ENCODE measurements around the gene COL4A5. TPM values are rescaled to one million over a fixed set of nuclear protein-coding genes. Genes with fewer than 3 reads are reported as not detected.
"Not testable (repeated sequence)": the region's sequence is repeated elsewhere in the genome, so short reads cannot be mapped to it uniquely, and the experiment has no call there.

Gene COL4A5
- total RNA-seq, 1 experiment from 2014 or later, result 7.2 TPM

DNA sequence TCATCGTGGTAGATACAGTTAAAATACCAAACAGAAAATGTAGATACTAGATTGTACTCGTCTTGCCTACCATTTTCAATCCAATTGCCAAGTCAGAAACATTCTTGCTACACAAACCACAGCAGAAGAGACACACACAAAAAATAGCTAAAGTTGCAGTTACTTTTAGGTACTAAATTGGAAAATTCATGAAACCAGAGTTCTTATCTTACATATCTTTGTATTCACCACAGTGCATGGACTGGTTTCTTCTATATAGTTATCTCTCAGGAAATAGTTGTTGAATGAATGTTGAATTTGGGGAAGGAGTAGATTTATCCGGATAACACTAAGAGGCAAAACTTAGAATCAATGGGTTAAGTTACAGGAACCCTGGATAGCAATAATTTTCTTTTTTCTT, 14.2 kb downstream of the COL4A5 start:
- DNase-seq (ENCODE audit: low read depth), result no peak

DNA sequence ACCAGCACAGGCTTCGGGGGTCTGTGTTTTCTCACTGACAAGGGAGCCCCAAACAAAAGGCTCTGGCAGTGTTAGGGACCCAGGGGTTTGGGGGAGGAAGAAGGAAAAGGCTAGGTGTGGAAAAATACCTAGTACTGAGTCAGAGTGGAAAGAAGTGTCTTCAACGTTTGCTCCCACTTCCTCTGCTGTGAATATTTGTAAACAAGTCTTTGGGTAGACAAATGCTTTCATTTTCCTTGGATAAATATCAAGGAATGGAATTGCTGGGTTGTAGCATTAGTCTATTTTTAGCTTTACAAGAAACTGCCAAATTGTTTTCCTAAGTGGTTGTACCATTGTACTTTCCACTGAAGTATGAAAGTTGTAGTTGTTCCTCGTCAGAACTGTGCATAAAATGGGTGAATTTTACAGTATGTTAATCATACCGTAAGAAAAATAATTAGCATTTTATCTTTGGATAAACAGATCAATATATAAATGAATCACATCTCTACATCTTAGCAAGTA, 17.4 kb downstream of the COL4A5 start:
- peak; percentile 19 for DNase-seq (ENCODE audit: low read depth)

DNA sequence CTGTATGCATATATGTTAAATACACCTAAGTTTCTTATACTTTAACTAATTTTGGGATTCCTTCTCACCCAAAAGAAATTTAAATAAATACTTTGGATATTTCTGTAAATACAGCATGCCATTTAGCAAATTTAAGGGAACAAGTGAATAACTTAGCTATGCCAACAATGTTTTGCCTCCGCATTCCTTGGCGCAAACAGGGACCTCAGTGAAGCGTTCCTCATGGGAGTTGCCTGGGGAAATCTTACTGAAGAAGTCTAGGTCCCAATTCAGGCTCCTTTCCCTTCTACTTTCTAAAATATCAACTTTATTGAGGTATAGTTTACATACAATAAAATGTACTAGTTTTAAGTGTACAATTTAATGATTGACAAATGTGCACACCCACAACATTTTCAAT, 25.0 kb downstream of the COL4A5 start:
- peak; percentile 12 for DNase-seq (ENCODE audit: low read depth)

DNA sequence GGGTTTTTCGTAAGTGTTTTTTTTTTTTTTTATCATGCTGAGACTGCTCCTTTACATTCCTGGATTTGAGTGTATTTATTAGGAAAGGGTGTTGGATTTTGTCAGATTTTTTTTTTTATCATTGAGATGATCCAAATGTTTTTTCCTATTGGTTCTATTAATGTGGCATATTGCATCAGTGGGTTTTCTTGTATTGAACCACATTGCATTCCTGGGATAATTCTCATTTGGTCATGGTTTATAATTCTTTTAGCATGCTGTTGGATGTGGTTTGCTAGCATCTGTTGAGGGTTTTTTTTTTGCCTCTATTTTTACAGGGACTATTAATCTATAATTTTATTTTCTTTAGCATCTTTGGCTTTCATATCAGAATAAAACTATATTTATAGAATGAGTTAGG, 28.8 kb downstream of the COL4A5 start:
- DNase-seq (ENCODE audit: low read depth), result peak; percentile 5

DNA sequence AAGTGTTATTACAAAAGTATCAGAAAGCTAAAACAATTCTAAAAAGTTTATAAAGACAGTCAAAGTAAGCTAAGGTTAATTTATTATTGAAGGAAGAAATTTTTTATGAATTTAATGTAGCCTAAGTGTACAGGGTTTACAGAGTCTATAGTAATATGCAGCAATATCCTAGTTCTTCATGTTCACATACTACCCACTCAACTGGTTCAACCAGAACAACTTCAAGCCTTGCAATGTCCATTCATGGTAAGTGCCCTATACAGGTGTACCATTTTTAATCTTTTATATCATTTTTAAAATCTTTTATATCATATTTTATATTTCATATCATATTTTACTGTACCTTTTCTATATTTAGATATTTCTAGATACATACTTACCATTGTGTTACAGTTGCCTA, 34.3 kb downstream of the COL4A5 start:
- DNase-seq (ENCODE audit: low read depth), result no peak

DNA sequence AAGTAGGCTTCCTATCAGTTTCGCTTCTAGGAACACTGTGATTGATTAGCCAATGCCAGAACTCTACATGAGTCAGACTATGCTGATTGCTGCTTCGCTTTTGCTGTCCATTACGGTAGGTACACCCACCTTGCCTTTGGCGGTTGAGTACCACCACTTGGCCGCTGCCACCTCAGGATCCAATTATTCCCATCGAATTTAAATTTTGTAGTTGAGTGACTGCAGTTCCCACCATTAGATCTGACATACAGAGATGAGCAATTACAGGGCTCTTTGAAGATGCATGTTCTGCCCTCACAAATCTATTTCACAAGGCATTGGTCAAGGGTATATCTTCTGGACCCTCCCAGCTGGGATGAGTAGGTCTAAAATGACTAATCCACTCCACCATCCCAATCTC, 41.9 kb downstream of the COL4A5 start:
- DNase-seq (ENCODE audit: low read depth), result not testable (repeated sequence)

DNA sequence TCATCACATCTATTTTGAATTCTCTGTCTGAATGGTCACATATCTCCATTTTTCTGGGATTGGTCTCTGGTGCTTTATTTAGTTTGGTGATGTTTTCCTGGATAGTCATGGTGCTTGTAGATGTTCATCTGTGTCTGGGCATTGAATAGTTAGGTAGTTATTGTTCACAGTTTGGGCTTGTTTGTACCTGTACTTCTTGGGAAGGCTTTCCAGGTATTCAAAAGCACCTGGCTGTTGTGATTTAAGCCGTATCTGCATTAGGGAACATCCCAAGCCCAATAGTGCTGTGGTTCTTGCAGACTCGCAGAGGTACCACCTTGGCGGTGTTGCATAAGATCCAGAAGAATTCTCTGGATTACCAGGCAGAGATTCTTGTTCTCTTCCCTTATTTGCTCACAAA, 44.6 kb downstream of the COL4A5 start:
- no peak for DNase-seq (ENCODE audit: low read depth)

DNA sequence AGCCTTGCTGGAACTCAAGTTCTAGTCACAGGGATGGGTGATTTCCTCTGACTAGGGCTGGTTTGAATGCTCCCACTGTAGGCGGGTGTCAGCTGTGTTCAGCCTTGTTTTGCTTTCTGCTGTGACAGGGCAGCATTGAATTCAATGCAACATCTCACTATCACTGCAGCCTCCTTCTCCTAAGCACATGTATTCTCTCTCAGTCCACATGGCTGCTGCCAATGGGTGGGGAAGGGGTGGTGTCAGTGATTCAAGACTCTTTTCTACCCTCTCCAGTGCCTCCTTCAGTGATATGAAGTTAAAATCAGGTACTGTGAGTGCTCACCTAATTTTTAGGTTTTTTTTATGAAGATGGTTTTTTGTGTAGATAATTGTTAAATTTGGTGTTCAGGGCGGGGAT, 46.3 kb downstream of the COL4A5 start:
- DNase-seq (ENCODE audit: low read depth), result no peak

DNA sequence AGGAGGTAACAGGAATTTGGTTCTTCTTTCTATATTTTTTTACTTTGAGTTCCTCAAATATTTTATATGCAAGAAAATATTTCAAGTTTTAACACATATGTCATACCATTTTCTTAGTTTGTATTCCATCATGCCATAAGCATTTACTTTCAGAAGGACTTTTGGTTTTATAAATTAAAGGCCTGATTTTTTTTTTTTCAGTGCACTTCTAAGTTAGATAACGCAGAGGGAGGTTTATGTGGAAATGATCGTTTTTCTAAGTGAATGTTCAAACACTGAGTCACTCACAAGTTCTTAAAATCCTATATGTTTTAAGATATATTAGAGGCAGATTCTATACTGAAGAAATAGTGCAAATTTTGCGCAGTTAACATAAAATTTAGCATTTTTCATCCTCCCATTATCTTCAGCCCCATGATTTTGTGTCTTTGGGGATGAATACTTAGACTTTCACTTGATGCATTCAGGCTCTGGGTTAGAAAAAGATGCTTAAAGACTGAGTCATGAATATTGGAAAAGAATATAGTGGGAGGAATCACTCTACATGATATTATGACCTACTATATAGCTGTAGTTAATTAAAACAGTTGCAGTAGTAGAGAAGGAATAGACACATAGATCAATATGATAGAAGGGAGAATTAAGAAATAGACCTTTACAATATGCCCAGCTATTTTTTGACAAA, 54.9 kb downstream of the COL4A5 start:
- no peak for DNase-seq (ENCODE audit: low read depth)

DNA sequence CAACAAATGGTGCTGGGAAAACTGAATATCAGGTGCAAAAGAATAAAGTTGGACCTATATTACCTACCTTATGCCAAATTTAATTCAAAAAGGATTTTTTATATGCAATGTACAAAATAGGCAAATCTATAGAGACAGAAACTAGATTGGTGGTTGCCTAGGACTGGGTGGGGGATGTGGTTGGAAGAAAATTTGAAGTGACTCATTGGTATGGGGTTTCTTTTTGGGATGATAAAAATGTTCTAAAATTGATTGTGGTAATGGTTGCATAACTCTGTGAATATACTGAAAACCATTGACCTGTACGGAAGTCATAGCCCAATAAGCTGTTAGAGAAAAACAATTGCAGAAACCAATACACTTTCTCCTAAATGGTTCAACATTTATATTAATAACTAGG, 72.1 kb downstream of the COL4A5 start:
- peak; percentile 8 for DNase-seq (ENCODE audit: low read depth)

DNA sequence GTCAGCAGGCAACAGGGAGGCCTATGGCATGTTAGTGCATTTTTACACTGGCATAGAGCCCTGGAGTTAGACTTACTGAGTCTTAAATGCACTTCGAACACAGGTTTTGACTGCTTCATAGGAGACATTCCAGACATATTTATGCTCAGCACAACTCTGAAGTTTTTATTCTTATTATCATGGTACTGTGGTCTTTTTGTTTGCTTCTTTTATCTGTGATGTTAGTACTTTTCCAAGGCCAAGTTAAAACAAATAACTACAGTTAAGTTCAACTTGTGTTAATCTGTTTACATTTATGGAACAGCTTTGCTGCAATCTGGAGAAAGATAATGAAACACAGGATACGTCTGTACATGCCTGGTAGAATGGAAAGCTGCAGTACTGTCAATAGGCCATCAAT, 76.5 kb downstream of the COL4A5 start:
- peak; percentile 15 for DNase-seq (ENCODE audit: low read depth)

DNA sequence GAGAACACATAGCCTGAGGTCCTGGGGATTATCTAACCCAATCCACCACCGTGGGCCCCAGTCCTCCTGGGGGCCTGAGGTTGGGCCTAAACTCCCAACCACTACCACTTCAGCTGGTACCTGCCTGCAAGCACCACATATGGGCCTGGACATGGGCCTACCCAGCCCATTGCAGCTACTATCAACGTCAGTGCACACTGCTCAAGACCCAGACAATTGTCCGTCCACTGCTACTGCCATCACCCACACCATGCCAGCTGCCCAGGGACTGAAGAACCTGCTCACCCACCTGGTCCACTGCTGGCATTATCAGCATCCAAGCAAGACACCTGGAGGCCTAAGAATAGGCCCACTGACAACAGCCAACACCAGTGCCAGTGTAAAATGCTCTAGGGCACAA, 88.1 kb downstream of the COL4A5 start:
- no peak for DNase-seq (ENCODE audit: low read depth)

DNA sequence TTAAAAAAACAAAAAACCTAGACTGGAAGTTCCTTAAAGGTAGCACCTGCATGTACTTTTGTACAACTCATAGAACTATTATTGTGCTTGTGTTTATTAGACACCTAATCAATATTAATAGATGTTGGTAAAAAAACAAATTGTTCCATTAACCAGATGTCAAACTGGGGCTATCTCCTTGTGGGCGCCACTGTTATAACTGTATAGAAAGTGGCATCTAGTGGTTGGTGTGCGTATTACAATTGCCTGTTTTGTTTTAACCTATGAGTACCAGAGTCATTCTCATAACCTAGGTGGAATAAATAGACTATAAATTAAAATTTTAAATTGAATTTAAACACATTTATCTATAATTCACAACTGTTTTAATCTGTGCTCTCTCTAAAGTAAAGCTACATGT, 97.4 kb downstream of the COL4A5 start:
- peak; percentile 34 for DNase-seq (ENCODE audit: low read depth)

DNA sequence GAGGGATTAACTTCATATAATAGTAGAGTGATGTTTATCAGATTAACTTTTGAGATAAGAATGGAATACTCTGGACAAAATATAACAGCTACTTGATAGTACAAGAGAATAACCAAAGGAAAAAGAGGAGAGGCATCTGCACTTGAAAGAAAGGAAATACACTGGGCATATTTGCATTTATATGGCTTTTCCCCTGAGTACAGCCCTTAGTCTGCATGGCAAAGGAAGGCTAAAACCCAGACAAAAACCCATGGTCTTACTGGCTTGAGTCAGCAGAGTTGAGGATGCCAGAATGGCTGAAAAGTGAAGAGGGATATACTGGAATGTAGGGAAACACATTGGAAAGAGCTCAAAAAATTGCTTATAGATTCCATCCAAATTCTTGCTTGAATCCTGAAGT, 101.6 kb downstream of the COL4A5 start:
- no peak for DNase-seq (ENCODE audit: low read depth)

DNA sequence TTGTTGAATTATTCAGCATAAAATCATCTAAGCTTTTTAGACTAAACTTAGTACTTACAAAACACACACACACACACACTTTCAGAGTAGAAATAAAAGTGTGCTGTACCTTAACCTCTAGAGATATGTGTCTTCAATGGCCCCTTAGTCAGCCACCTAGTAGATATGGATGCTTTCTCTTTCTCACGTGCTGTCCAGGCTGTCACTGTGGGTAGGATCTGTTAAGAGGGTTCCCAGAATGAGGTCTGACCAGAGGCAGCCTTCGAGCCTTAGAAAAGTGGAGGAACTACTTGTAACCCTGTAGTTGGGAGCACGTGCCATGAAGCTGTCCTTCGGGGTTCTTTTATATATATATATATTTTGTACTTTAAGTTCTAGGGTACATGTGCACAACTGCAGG, 117.9 kb downstream of the COL4A5 start:
- DNase-seq (ENCODE audit: low read depth), result no peak

DNA sequence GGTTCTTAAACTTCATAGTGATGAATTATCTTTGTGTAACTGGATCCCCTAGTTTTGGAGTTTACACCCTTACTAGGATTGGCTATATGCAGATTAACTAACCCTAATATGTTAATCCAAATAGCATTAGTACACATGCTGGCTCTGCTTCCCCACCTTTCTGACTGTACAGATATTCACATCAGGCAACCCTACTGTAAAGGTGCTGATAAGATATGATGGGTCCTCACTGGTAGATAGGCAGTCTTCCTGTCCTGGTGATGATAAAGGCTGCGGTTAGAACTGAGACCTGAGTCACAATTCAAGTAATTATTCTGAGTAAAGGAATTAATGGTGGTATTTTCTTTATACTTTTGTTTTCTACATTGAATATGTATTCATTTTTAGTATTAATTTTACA, 118.6 kb downstream of the COL4A5 start:
- peak; percentile 9 for DNase-seq (ENCODE audit: low read depth)

DNA sequence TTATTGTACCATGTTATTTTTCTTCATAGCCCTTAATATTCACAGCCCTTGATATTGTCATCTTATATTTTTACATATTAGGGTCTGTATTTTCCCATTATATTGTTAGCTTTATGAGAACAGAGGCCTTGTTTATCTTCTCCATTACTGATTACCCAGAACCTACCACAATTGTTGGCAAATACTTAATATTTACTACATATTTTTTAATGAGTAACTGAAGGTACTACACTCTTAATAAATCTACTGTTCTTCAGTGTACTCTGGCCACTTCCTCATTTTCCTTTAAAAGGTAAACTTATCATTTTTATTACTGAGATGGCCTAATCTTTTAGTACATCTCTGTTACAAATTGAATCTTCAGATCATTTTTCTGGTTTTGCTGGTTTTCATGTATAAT, 133.5 kb downstream of the COL4A5 start:
- DNase-seq (ENCODE audit: low read depth), result no peak

DNA sequence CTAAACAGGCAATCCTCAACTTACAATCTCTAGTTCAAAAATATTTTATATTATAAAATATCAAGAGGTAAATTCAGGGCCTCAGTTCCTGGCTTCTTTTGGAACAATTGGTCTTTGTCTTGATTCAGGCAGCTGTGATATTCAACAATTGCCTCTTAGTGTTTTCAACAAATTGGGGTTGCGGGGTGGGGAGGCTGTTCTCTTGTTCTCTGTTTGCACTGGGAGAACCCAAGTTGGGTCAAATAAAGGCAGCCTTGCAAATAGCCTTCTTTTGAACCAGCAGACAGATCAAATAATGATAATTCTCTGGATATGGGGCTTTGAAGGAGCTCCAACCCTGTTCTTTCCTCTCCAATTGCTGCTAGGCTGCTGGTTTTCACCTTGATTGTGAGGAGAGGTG, 142.5 kb downstream of the COL4A5 start:
- DNase-seq (ENCODE audit: low read depth), result no peak

DNA sequence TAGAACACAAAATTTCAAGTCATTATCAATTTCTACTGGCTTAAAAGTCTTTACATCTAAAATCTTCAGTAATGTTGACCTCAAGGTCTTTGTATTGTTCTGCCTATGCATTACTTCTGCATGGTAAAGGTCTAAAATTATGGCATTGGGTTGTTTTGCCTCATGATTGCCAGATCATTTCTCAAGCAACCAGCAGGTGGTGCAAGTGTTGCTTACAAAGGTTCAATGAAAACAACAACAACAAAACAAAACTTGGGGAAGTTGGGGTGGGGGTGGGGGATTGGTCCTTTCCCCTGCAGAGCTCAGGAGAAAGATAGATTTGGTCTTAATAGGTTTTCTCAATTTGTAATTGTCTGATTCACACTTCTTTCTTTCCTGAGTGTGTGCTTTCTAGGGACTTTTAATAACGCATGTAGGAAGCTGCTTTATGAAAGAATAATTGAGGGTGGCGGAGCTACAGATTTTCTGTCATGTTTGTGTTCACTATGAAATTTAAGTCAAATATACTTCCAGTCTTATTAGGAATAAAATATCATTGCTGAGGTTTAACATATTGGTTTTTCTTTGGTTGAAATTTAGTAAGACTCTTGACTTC, 145.1 kb downstream of the COL4A5 start:
- DNase-seq (ENCODE audit: low read depth), result peak; percentile 18

DNA sequence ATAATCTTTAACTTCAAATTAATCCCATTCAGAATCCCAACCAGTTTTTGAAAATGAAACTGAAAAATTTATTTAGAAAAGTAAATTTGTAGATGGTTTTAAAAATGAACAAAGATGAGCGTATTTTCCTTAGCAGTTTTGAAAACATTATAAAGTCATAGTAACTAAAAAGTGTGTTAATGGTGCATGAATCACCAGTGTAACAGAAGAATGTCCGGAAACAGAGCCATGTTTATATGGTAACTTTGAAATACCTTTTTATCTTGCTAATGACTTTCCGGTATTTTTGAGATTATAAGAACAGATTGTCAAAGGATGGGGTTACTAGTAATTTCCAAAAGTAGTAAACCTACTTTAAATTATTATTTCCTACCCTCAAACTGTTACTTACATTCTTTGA, 150.9 kb downstream of the COL4A5 start:
- DNase-seq (ENCODE audit: low read depth), result peak; percentile 39

DNA sequence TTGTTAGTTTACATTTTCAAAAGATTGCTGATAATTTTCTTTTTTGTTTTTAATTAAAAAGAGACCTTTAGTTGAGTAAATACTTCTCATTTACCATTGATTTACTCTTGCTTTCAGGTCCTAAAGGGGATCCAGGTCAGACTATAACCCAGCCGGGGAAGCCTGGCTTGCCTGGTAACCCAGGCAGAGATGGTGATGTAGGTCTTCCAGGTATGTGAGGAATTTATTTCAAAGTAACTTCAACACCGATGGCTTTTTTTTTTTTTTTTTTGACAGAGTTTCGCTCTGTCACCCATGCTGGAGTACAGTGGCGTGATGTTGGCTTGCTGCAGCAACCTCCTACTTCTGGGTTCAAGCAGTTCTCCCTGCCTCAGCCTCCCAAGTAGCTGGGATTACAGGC, 161.6 kb downstream of the COL4A5 start:
- peak; percentile 5 for DNase-seq (ENCODE audit: low read depth)

DNA sequence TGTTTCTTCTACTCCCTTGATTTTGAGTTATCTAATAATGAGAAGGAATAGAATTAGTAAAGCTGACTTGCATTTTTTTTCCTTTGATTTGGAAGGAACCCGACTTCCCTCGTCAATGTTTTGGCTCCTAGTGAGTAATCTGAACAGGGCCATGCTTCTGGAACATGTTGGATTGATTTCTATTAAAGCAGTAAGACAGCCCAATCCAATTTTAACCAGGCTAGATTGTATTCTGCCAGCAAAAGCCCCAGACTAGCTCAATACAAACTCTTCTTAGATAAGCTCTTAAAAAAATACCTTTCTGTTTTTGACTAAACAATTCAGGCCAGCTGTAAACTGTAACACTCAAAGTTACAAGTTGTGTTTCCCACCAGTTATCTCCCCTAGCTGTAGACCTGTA, 170.5 kb downstream of the COL4A5 start:
- no peak for DNase-seq (ENCODE audit: low read depth)

DNA sequence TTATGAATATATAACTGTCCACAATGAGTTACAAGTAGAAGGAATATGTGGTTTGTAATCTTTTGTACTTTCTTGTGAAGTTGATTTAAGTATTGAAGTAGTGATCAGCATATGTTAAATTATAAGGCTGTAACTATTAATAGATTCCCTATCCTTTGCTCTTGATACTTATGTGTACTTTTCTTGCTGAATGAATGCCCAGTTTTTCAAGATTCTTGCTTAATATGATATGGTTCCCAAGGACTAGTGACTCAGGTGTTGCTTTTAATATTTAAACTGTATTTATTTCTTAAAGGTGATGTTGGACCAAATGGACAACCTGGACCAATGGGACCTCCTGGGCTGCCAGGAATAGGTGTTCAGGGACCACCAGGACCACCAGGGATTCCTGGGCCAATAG, 175.0 kb downstream of the COL4A5 start:
- DNase-seq (ENCODE audit: low read depth), result no peak

DNA sequence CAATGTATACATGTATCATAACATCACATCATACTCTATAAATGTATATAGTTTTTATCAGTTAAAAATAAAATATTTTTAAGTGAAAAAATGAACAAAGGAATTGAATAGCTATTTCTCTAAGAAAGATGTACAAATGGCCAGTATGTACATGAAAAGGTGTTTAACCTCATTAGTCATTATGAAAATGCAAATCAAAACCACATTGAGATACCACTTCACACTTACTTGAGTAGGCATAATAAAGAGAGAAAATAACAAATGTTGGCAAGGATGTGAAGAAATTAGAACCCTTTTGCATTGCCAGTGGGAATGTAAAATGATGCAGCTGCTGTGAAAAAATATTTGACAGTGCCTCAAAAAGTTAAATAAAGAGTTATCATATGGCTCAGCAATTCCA, 201.2 kb downstream of the COL4A5 start:
- DNase-seq (ENCODE audit: low read depth), result no peak
